Pancreas (tissue), 10 donors: ENCODE results near the gene TMEM240. TPM values are rescaled to one million over a fixed set of nuclear protein-coding genes. Genes with fewer than 3 reads are reported as not detected.
"Not testable (repeated sequence)": the region's sequence is repeated elsewhere in the genome, so short reads cannot be mapped to it uniquely, and the experiment has no call there.

Experiments
- ATAC-seq, 4 donors: fragments of 200-7000 bp; cut with Tn5 transposase; one replicate each; pipeline versions ENCODE4 v1.8.0 to v1.9.1; 2020; ENCODE audit warnings: mild to moderate bottlenecking in 4 of 4, moderate library complexity in 4 of 4
- DNase-seq, 6 donors: peaks; one replicate each; pipeline ENCODE4 v3.0.0-alpha.2; 2020
- FAIRE-seq: peaks from 2 replicates; lab custom pipeline; 2012; peaks lifted over from hg19 to GRCh38; lab: Jason Lieb, UNC
- H3K27ac ChIP-seq, 4 donors: fragments of 200-600 bp; sonication (generic); 1 replicate in 3 of 4; 2 replicates in 1 of 4; pipeline versions ENCODE4 v1.5.0 to v1.8.0; 2020
- H3K27me3 ChIP-seq, 4 donors: fragments of 200-600 bp; one replicate each; pipeline ENCODE4 v1.8.0; 2021
- H3K36me3 ChIP-seq, 3 donors: fragments of 200-600 bp; sonication (generic) in 1 of 3; one replicate each; pipeline versions ENCODE4 v1.5.0 to v1.8.0; 2020 to 2021
- H3K4me1 ChIP-seq, 3 donors: fragments of 200-600 bp; one replicate each; pipeline ENCODE4 v1.8.0; 2021
- H3K4me3 ChIP-seq, 4 donors: fragments of 200-600 bp; sonication (generic) in 2 of 4; one replicate each; pipeline versions ENCODE4 v1.5.0 to v1.8.0; 2020 to 2021
- H3K9me3 ChIP-seq, 4 donors: fragments of 200-600 bp; one replicate each; pipeline ENCODE4 v1.8.0; 2021
- CTCF ChIP-seq, 4 donors: fragments of 200-600 bp; sonication (generic) in 3 of 4; IDR thresholded peaks; one replicate each; pipeline versions ENCODE4 v1.5.0 to v1.8.0; 2021; ENCODE audit warnings: antibody characterized with exemption in 4 of 4
- WGBS, 2 donors: extraction: QIAGEN DNeasy Blood & Tissue Kit; methylation state at CpG; one replicate each; pipeline ENCODE4 v1.1.7; 2013; 5-methylcytosine and 5-hydroxymethylcytosine counted together
- intact Hi-C, 3 donors: fragments of 100-400 bp; cut with DNase I; formaldehyde crosslinking; loops; one replicate each; pipeline versions ENCODE4 v1.11.1 to v1.14.2; 2022
- polyA plus RNA-seq, 2 donors: library from polyadenylated mRNA; stranded (reverse); fragments of 200-250 nt; gene quantifications; one replicate each; pipeline ENCODE4 v1.2.3, GENCODE V29; 2013
- total RNA-seq, 6 donors: library from RNA; stranded (reverse); fragmentation: NEBNext Ultra II Directional in 4 of 6; extraction: Animal tissue kit (Norgen Biotek cat#: 25700) in 4 of 6; gene quantifications; one replicate each; pipeline versions ENCODE4 v1.2.1 to v1.2.4, GENCODE V29; 2021 to 2023
- donor health status: healthy with polysubstance abuse.
- donor health status: DM: no; HTN: no; CAD: no; lungs with moderate emphysema.
- donor health status: DM: no; HTN: no; CAD: no.
- donor health status: control.
- donor health status: control.
- donor health status: Bipolar disorder and iron deficiency.
- donor health status: DM: yes; HTN: yes; CAD: no.
- donor health status: DM: no; HTN: no; CAD: no.
- donor health status: DM: no; HTN: no; CAD: no.
- donor health status: DM: yes; HTN: yes; CAD: no.

The TMEM240 gene
- total and polyA plus RNA-seq, 8 donors = 0.22 to 3.6 (median 0.79) TPM; not detected in 1

GRCh38 chr1:1517973-1518620 lies 22.3 kb downstream of the TMEM240 start:
- H3K4me1 ChIP-seq = no peaks in the 10 kb centered on the region
- intact Hi-C loops = no loop called here
- no peak overlapping the region for H3K27ac ChIP-seq
- FAIRE-seq (no peak), ATAC-seq (no peak), DNase-seq (peak in 1 of 6 donors; percentile 65)
- H3K36me3 ChIP-seq = no peaks in the 10 kb centered on the region
- 91 to 96% methylated on average over 21 to 28 of the region's 28 CpGs for WGBS, 2 donors
- H3K9me3 ChIP-seq = no peaks in the 10 kb centered on the region
- no peaks in the 10 kb centered on the region for H3K27me3 ChIP-seq
- TF ChIP-seq CTCF (IDR thresholded peaks at IDR 0.05) = no peak
- no peak overlapping the region for H3K4me3 ChIP-seq

GRCh38 chr1:1516923-1517322 lies 23.5 kb downstream of the TMEM240 start:
- FAIRE-seq, H3K4me3 ChIP-seq, H3K36me3 ChIP-seq, ATAC-seq, DNase-seq, H3K27me3 ChIP-seq, intact Hi-C loops, H3K4me1 ChIP-seq, H3K27ac ChIP-seq, H3K9me3 ChIP-seq: not testable (repeated sequence)
- WGBS, 2 donors = 96% methylated on average over 14 of the region's 14 CpGs

GRCh38 chr1:1514376-1514775 lies 26.0 kb downstream of the TMEM240 start:
- H3K27me3 ChIP-seq, H3K4me3 ChIP-seq, intact Hi-C loops, H3K9me3 ChIP-seq, H3K36me3 ChIP-seq, H3K27ac ChIP-seq, H3K4me1 ChIP-seq, FAIRE-seq, DNase-seq, ATAC-seq: not testable (repeated sequence)
- WGBS, 2 donors = 76 to 79% methylated on average over 13 to 14 of the region's 16 CpGs

- ATAC-seq, H3K4me1 ChIP-seq, H3K9me3 ChIP-seq, H3K27ac ChIP-seq, H3K27me3 ChIP-seq, intact Hi-C loops, H3K36me3 ChIP-seq, FAIRE-seq: not testable (repeated sequence)
- peak overlapping the region in 1 of 4 donors; percentile 17 for H3K4me3 ChIP-seq
- 33 to 41% methylated on average over 11 to 16 of the region's 18 CpGs for WGBS, 2 donors
- peak in 1 of 6 donors; percentile 58 for DNase-seq
Observed at GRCh38 chr1:1513675-1514074, 26.7 kb downstream of the TMEM240 start.

GRCh38 chr1:1512425-1512824 lies 28.0 kb downstream of the TMEM240 start:
- Histone ChIP-seq H3K4me3 (peak overlapping the region; percentile 60 to 93 (median 79)), H3K27ac (peak overlapping the region in 1 of 4 donors; percentile 84)
- FAIRE-seq, ATAC-seq, intact Hi-C loops, H3K9me3 ChIP-seq, H3K36me3 ChIP-seq, H3K4me1 ChIP-seq, H3K27me3 ChIP-seq: not testable (repeated sequence)
- DNase-seq = peak in 2 of 6 donors; percentile 35 to 64
- WGBS, 2 donors = 0 to 1% methylated on average over 21 to 48 of the region's 52 CpGs

GRCh38 chr1:1511533-1512285 lies 28.7 kb downstream of the TMEM240 start, which contains the start of gene ATAD3A:
Gene ATAD3A (plus strand): TSS chr1:1512162. CDS start chr1:1512269, 107 bp downstream.
- 0 to 1% methylated on average over 55 to 99 of the region's 99 CpGs for WGBS, 2 donors
- no peaks in the 10 kb centered on the region for H3K9me3 ChIP-seq
- no peak for FAIRE-seq
- peak; percentile 97 to 100 (median 98) for DNase-seq
- no peaks in the 10 kb centered on the region for H3K27me3 ChIP-seq
- peak within 1 kb of the TSS; percentile 74 to 90 (median 86) for H3K27ac ChIP-seq
- peak; percentile 97 to 99 (median 97) for ATAC-seq
- H3K4me1 ChIP-seq = peaks cover 3 to 5% (median 4%) of the 10 kb centered on the region in 3 donors
- TF ChIP-seq CTCF (IDR thresholded peaks at IDR 0.05) = no peak
- no peaks in the 10 kb centered on the region for H3K36me3 ChIP-seq
- intact Hi-C loops = no loop called here
- H3K4me3 ChIP-seq = peak within 1 kb of the TSS; percentile 60 to 93 (median 79)
